Activated CD4-positive, alpha-beta T cell treated with anti-CD3 and anti-CD28 coated beads for 24 hours (primary cell): Measurements from ENCODE around the gene C19orf38.
"Not testable (repeated sequence)": the region's sequence is repeated elsewhere in the genome, so short reads cannot be mapped to it uniquely, and the experiment has no call there.

Source experiments
- DNase-seq, 2 donors: peaks; one replicate each; pipeline ENCODE4 v3.0.0-alpha.2; 2020; ENCODE audit warnings: low read depth in 2 of 2

The C19orf38 gene

GRCh38 chr19:10850631-10851030 lies 2.4 kb downstream of the C19orf38 start:
- no peak for DNase-seq

- no peak for DNase-seq
These were observed 4.0 kb downstream of the C19orf38 start for GRCh38 chr19:10852098-10852800.

- no peak for DNase-seq
These were observed 4.7 kb downstream of the C19orf38 start for GRCh38 chr19:10852941-10853340.

- DNase-seq: no peak
These were observed 6.3 kb downstream of the C19orf38 start for GRCh38 chr19:10854350-10855089.

GRCh38 chr19:10855879-10856522 lies 7.8 kb downstream of the C19orf38 start:
- no peak for DNase-seq

GRCh38 chr19:10856899-10857298 lies 8.7 kb downstream of the C19orf38 start:
- not testable (repeated sequence) for DNase-seq

GRCh38 chr19:10858204-10858828 lies 10.1 kb downstream of the C19orf38 start:
- DNase-seq: no peak

- DNase-seq: peak in 1 of 2 donors; percentile 16
These were observed 13.0 kb downstream of the C19orf38 start for GRCh38 chr19:10861103-10861651.

GRCh38 chr19:10862561-10863106 lies 14.4 kb downstream of the C19orf38 start:
- DNase-seq: no peak

GRCh38 chr19:10863107-10863717 lies 15.0 kb downstream of the C19orf38 start:
- no peak for DNase-seq

- peak; percentile 73 to 84 for DNase-seq
These were observed 16.3 kb downstream of the C19orf38 start for GRCh38 chr19:10864538-10864899.

GRCh38 chr19:10866495-10866894 lies 18.3 kb downstream of the C19orf38 start:
- no peak for DNase-seq

GRCh38 chr19:10868872-10869547 lies 20.8 kb downstream of the C19orf38 start:
- no peak for DNase-seq

- not testable (repeated sequence) for DNase-seq
These were observed 21.7 kb downstream of the C19orf38 start for GRCh38 chr19:10869872-10870311.

- no peak for DNase-seq
These were observed 22.3 kb downstream of the C19orf38 start for GRCh38 chr19:10870501-10870954.

- DNase-seq: peak; percentile 98 to 99
These were observed 22.9 kb downstream of the C19orf38 start, which contains the start of gene CARM1 for GRCh38 chr19:10870955-10871603. TSS of gene CARM1 (plus strand) at chr19:10871553. CDS start at chr19:10871703, 150 bp downstream.

GRCh38 chr19:10871711-10872545 lies 23.7 kb downstream of the C19orf38 start:
- peak; percentile 3 to 15 for DNase-seq

GRCh38 chr19:10872546-10873107 lies 24.4 kb downstream of the C19orf38 start:
- DNase-seq: peak; percentile 12 to 17

GRCh38 chr19:10874024-10874423 lies 25.8 kb downstream of the C19orf38 start:
- no peak for DNase-seq
